ENCODE results near the gene HOXC13.

HOXC13 gene

DNA sequence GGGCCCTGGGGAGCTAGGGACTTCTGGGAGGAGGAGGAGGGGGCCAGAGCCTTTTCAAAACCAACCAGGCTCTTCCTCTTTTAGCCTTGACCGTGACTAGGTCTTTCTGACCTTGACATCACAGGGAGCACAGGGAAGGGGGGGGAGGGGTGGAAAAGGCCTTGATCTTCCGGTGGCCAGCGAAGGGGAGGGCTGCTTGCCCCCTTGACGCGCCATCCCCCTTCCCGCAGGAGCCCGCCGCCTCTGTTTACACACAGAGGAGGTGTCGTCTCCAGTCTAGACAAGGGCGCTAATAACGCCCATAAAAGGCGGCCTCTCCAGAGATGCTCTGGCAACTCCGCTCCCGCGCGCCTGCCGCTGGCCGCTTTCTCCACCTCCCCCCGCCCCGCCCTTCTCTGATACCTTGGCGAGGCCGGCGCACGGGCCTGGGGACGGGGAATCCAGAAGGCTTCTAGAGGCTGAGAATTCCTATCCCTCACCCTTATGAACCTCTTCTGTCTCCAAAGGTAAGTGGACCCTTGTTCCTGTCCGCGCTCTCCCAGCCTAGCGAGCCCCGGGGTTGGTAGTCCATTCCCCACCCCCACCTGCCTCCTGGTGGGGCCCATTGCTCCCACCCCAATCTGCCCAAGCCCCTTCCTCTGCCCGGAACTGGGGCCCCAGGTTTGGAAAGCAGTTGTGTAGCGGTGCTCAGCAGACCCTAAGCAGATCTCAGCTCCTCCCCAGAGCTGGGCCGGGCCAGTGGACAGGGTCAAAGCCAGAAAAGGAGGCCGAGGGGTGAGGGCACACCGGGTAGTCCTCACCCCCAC lies 11.2 kb downstream of the HOXC13 start:
- H3K27ac ChIP-seq (ENCODE audit: insufficient read depth, low read depth, low read length, poor library complexity, severe bottlenecking), result no peak overlapping the region
- 7% methylated on average over 34 of the region's 34 CpGs for WGBS, 2 experiments
- H3K4me1 ChIP-seq (ENCODE audit: control insufficient read depth, insufficient read depth, low read length), result no peaks in the 10 kb centered on the region
- no peaks in the 10 kb centered on the region for H3K36me3 ChIP-seq (ENCODE audit: control insufficient read depth, insufficient read depth, low read length)
- peaks cover 100% of the 10 kb centered on the region for H3K27me3 ChIP-seq (ENCODE audit: control insufficient read depth, insufficient read depth, low read length, poor library complexity, severe bottlenecking)
- H3K4me3 ChIP-seq (ENCODE audit: insufficient read depth, low read depth, low read length), result no peak overlapping the region
- H3K9me3 ChIP-seq (ENCODE audit: control insufficient read depth, low read length), result no peaks in the 10 kb centered on the region

DNA sequence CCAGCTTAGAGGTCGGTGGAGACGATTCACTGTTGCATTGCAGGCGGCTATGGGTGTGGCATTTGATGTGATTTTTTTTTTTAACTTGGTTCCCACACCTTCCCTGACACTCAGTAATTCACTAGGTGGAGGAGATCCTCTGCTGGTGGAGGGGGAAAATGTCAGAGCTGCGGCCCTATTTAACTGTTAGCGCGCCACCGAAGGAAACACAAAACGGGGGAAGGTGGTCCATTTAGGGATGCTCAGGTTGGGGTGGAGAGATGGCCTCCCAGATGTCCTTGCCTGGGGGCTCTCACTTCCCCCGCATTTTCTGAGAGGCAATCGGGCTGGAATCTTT lies 11.8 kb downstream of the HOXC13 start:
- Histone ChIP-seq H3K4me3 (ENCODE audit: insufficient read depth, low read depth, low read length) (no peak overlapping the region), H3K27ac (ENCODE audit: insufficient read depth, low read depth, low read length, poor library complexity, severe bottlenecking) (no peak overlapping the region), H3K36me3 (ENCODE audit: control insufficient read depth, insufficient read depth, low read length) (no peaks in the 10 kb centered on the region), H3K4me1 (ENCODE audit: control insufficient read depth, insufficient read depth, low read length) (no peaks in the 10 kb centered on the region), H3K27me3 (ENCODE audit: control insufficient read depth, insufficient read depth, low read length, poor library complexity, severe bottlenecking) (peaks cover 100% of the 10 kb centered on the region), H3K9me3 (ENCODE audit: control insufficient read depth, low read length) (no peaks in the 10 kb centered on the region)
- whole genome bisulfite sequencing, 2 experiments, result 9 to 11% methylated on average over 10 of the region's 10 CpGs

DNA sequence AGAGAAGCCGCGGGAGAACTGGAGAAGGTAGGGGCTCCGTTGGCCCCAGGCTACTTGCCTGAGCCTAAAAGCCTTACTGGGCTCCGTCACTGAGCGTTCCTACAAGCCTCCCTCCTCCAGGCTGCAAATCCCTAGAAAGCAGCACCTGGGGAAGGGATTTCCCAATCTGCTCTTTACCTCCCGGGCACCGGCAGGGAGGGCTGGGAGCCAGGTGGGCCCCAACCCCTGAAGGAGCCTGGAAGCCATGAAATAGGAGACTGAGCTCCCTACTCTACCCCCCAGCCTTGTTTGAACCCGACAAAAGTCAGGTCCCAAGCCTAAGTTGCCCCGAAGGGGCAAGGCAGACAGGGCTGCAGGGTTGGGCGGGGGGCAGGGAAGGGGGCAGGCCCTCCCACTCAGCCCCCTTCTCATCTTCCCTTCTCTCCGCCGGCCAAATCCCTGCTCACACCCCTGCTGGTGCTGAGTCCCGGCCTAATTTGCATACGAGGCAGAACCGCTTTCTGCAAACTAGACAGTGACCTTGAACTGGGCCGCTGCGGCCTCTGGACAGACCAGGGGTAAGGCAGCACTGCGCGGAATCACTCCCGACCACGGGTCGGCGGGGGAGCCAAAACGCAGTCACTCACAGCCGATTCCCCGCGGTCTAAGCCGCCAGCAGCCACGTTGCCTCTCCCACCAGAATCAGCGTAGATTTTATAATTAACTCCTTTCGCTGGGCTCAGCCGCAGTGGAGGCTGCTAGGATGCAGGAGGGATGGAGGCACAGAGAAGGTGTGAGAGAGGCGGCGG lies 12.4 kb downstream of the HOXC13 start:
- H3K27ac ChIP-seq (ENCODE audit: insufficient read depth, low read depth, low read length, poor library complexity, severe bottlenecking), result no peak overlapping the region
- H3K27me3 ChIP-seq (ENCODE audit: control insufficient read depth, insufficient read depth, low read length, poor library complexity, severe bottlenecking), result peaks cover 100% of the 10 kb centered on the region
- H3K36me3 ChIP-seq (ENCODE audit: control insufficient read depth, insufficient read depth, low read length), result no peaks in the 10 kb centered on the region
- H3K4me1 ChIP-seq (ENCODE audit: control insufficient read depth, insufficient read depth, low read length), result no peaks in the 10 kb centered on the region
- H3K9me3 ChIP-seq (ENCODE audit: control insufficient read depth, low read length), result no peaks in the 10 kb centered on the region
- H3K4me3 ChIP-seq (ENCODE audit: insufficient read depth, low read depth, low read length), result no peak overlapping the region
- 6 to 8% methylated on average over 34 of the region's 34 CpGs for WGBS, 2 experiments

DNA sequence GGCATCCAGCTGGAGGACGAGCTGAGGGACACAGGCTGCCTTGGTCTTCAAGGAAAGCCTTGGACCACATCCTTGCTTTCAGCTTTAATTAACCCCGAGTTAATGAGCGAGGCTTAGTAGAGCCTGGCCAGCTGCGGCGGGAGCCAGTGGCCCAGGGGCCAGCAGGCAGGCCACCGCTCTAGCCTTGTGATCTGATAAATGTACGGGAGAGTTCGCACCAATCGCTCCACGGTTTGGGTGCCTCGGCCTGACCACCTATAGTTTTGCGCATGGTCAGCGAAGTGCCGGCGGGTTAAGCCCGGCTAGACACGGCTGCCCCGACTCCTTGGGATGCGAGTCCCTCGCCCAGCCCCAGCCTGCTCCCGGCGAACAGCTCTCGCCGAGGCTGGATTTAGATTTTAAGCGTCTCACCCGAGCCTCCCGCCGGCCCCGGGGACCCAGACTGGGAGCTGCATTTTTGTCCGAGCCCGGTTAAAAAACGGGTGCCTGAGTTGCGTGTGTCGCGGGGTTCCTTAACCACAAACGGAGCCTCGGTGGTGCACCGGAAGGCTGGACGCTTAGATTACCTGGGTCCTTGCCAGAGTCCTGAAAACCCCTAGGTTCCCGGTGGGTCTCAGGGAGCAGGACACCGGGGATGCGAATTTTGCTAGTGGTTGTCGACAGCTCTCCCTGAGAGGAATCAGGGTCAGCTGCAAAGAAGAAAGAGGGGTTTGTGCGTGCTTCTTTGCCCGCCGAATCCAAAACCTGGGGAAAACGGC lies 13.1 kb downstream of the HOXC13 start:
- peaks cover 100% of the 10 kb centered on the region for H3K27me3 ChIP-seq (ENCODE audit: control insufficient read depth, insufficient read depth, low read length, poor library complexity, severe bottlenecking)
- H3K9me3 ChIP-seq (ENCODE audit: control insufficient read depth, low read length), result no peaks in the 10 kb centered on the region
- H3K36me3 ChIP-seq (ENCODE audit: control insufficient read depth, insufficient read depth, low read length), result no peaks in the 10 kb centered on the region
- no peaks in the 10 kb centered on the region for H3K4me1 ChIP-seq (ENCODE audit: control insufficient read depth, insufficient read depth, low read length)
- no peak overlapping the region for H3K27ac ChIP-seq (ENCODE audit: insufficient read depth, low read depth, low read length, poor library complexity, severe bottlenecking)
- H3K4me3 ChIP-seq (ENCODE audit: insufficient read depth, low read depth, low read length), result no peak overlapping the region
- WGBS, 2 experiments, result 8% methylated on average over 47 of the region's 47 CpGs

DNA sequence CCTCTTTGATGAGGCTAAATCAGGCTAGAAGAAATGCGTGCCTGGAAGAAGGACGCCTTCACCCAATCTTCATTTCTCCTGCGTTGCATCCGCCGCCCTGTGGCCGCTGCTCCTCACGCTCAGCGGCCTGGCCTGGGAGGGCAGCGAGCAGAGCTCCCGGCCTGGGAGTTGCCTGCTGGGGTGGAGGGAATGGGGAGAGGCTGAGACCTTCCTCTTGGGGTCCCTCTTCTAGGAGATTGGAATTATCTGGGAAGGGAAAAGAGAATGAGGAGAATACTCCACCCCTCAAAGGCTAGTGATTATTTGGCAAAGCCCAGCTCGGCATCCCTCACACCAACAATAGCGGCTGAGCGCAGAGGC lies 13.7 kb downstream of the HOXC13 start:
- no peaks in the 10 kb centered on the region for H3K9me3 ChIP-seq (ENCODE audit: control insufficient read depth, low read length)
- H3K36me3 ChIP-seq (ENCODE audit: control insufficient read depth, insufficient read depth, low read length), result no peaks in the 10 kb centered on the region
- WGBS, 2 experiments, result 4 to 5% methylated on average over 13 of the region's 13 CpGs
- no peaks in the 10 kb centered on the region for H3K4me1 ChIP-seq (ENCODE audit: control insufficient read depth, insufficient read depth, low read length)
- H3K27ac ChIP-seq (ENCODE audit: insufficient read depth, low read depth, low read length, poor library complexity, severe bottlenecking), result no peak overlapping the region
- H3K27me3 ChIP-seq (ENCODE audit: control insufficient read depth, insufficient read depth, low read length, poor library complexity, severe bottlenecking), result peaks cover 100% of the 10 kb centered on the region
- no peak overlapping the region for H3K4me3 ChIP-seq (ENCODE audit: insufficient read depth, low read depth, low read length)

DNA sequence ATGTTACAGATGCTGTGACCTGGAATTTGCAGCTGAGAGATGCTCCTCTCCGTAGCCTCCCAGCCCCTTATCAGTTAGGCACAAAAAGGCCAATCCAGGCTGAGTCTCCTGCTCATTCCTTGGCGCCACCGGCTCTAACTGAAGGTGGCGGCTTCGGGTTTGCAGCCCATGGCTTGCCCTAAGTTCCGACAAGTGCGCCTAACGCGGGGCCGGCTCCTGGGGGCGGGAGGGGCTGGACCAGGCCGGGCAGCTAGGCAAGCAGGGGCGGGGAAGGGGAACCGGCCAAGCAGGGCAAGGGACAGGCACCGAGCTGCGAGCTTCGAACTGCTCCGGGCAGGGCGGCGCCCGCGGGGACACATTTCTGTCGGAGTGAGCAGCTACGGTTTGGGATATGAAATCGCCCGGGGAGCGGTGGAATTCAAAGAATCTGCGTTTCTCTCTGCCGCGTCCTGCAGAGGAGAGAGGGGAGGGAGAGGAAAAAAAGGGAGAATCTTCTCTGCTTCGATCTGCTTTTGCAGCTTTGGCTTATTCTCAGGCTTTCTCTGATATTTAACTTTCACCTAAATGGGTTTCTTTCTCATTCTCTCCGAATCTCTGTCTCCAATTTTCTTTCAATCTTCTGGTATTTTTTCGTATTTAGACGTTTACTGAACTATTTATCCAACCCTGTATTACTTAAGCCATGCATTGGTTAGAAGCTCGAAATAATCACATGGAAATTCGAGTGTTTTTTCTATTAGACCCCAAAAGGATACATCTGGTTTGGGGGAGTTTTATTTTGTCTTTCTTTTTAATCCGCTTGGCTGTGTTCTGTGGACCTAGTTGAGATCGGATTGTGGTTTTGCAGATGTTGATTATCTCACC lies 14.5 kb downstream of the HOXC13 start:
- no peak overlapping the region for H3K4me3 ChIP-seq (ENCODE audit: insufficient read depth, low read depth, low read length)
- WGBS, 2 experiments, result 5 to 6% methylated on average over 38 of the region's 38 CpGs
- no peaks in the 10 kb centered on the region for H3K4me1 ChIP-seq (ENCODE audit: control insufficient read depth, insufficient read depth, low read length)

DNA sequence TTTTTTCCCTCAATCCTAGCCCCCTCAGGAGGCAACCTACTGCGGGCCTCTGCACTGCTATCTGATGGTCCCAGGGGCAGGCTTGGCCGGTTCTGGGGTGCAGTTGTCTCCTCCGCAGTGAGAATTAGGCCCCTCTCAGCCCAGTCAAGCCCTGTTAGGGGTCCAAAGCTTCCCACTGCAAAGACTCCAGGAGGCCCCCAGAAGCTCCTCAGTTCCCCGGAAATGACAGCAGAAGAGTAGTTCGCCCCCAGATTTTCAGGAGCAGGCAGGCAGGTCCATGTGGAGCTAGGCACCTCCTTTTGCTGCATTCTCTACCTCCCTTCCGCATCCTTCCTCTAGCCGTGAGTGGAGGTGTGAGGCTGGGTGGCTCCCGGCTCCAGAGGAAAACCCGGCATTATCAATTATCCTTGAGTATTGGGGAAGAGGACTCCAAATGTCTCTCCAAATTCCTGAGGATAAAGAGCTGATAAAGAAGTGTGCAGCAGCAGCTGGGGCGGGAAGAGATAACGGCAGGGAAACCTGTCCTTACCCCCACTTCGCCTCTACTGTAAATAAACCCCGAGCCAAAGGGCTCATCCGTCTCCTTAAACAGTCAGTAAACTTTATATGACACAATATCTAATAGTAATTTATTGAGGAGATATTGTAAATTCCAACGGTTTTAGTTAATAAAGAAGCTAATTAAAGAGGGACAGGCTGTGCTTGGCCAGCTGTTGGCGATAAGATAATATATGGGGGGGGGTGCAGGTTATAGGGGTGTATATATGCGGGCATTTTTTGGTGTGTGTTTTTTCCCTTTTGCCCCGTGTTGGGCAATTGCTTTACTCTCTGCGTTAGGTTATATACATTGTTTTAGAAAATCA lies 15.4 kb downstream of the HOXC13 start:
- no peaks in the 10 kb centered on the region for H3K36me3 ChIP-seq (ENCODE audit: control insufficient read depth, insufficient read depth, low read length)
- H3K27me3 ChIP-seq (ENCODE audit: control insufficient read depth, insufficient read depth, low read length, poor library complexity, severe bottlenecking), result peaks cover 100% of the 10 kb centered on the region
- 26 to 28% methylated on average over 16 of the region's 19 CpGs for WGBS, 2 experiments

More for the DNA sequence above, 14.5 kb downstream of the HOXC13 start:
- no peak overlapping the region for H3K27ac ChIP-seq (ENCODE audit: insufficient read depth, low read depth, low read length, poor library complexity, severe bottlenecking)
- H3K36me3 ChIP-seq (ENCODE audit: control insufficient read depth, insufficient read depth, low read length), result no peaks in the 10 kb centered on the region
- H3K27me3 ChIP-seq (ENCODE audit: control insufficient read depth, insufficient read depth, low read length, poor library complexity, severe bottlenecking), result peaks cover 100% of the 10 kb centered on the region
- no peaks in the 10 kb centered on the region for H3K9me3 ChIP-seq (ENCODE audit: control insufficient read depth, low read length)

DNA sequence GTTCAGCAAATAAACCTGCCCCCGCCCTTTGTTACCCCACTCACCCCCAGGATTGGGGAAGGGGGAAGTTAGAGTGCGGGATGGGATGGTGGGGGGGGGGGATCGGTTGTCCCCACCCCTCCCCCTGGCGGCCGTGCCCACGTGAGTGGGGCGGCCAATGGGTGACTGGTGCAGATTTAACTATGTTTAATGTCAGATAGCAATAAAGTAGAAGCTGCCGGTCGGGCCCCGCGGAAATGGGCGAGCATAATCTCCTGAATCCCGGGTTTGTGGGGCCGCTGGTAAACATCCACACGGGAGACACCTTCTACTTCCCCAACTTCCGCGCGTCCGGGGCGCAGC lies 16.0 kb downstream of the HOXC13 start, which contains the start of gene HOXC12:
TSS of gene HOXC12 (plus strand) at position 210 of the 342 bp plus-strand sequence. CDS start at position 237, 27 bp downstream.
- Histone ChIP-seq H3K9me3 (ENCODE audit: control insufficient read depth, low read length) (no peaks in the 10 kb centered on the region), H3K27ac (ENCODE audit: insufficient read depth, low read depth, low read length, poor library complexity, severe bottlenecking) (no peak within 1 kb of the TSS), H3K36me3 (ENCODE audit: control insufficient read depth, insufficient read depth, low read length) (no peaks in the 10 kb centered on the region), H3K27me3 (ENCODE audit: control insufficient read depth, insufficient read depth, low read length, poor library complexity, severe bottlenecking) (peaks cover 100% of the 10 kb centered on the region), H3K4me3 (ENCODE audit: insufficient read depth, low read depth, low read length) (no peak within 1 kb of the TSS), H3K4me1 (ENCODE audit: control insufficient read depth, insufficient read depth, low read length) (no peaks in the 10 kb centered on the region)
- 11 to 12% methylated on average over 19 of the region's 20 CpGs for WGBS, 2 experiments

More for the DNA sequence above, 15.4 kb downstream of the HOXC13 start:
- H3K4me3 ChIP-seq (ENCODE audit: insufficient read depth, low read depth, low read length), result no peak overlapping the region
- H3K27ac ChIP-seq (ENCODE audit: insufficient read depth, low read depth, low read length, poor library complexity, severe bottlenecking), result no peak overlapping the region
- H3K9me3 ChIP-seq (ENCODE audit: control insufficient read depth, low read length), result no peaks in the 10 kb centered on the region
- no peaks in the 10 kb centered on the region for H3K4me1 ChIP-seq (ENCODE audit: control insufficient read depth, insufficient read depth, low read length)
